Tibial nerve (tissue), 3 donors: ENCODE results near the gene ATPAF2.

Source experiments
- CTCF ChIP-seq, 5 experiments: fragments of 200-600 bp in 3 of 5; fragments of 450-650 bp in 2 of 5; sonication (generic) in 3 of 5; IDR thresholded peaks; one replicate each; pipeline ENCODE4 v1.5.1; 2016 to 2019; ENCODE audit warnings: antibody characterized with exemption in 5 of 5, mild to moderate bottlenecking in 3 of 5, moderate library complexity in 2 of 5
- POLR2A ChIP-seq, 2 donors: fragments of 450-650 bp; IDR thresholded peaks; one replicate each; pipeline ENCODE4 v1.6.1; 2017; ENCODE audit warnings: antibody characterized with exemption in 2 of 2, mild to moderate bottlenecking in 2 of 2, moderate library complexity in 2 of 2

GRCh38 chr17:18009609-18010420 is 29.2 kb downstream of the ATPAF2 start:
- no peak for TF ChIP-seq POLR2A (IDR thresholded peaks at IDR 0.05)
- TF ChIP-seq CTCF (IDR thresholded peaks at IDR 0.05) = no peak
